Measurements from ENCODE around the gene PRRC2B. TPM values are rescaled to one million over a fixed set of nuclear protein-coding genes. Genes with fewer than 3 reads are reported as not detected.
A peak's percentile ranks its signal among the peaks of the same experiment; 100 is the strongest.

The PRRC2B gene
- total and polyA plus RNA-seq, 2 of the 8 experiments (the other 6 are each of a cell fraction or from before 2014, with no cell fraction given): 37.3 to 249 TPM

GRCh38 chr9:131346559-131346958, 47.3 kb upstream of the PRRC2B start:
- H3K23me2 ChIP-seq (ENCODE audit: low read depth, low read length): no peaks in the 10 kb centered on the region
- H4K5ac ChIP-seq (ENCODE audit: insufficient read length, low read depth, low read length): no peak overlapping the region
- H2AFZ ChIP-seq (ENCODE audit: low read length): no peak overlapping the region
- H2BK5ac ChIP-seq (ENCODE audit: low read depth, low read length): no peak overlapping the region
- no peak overlapping the region for H3K4me3 ChIP-seq (ENCODE audit: extremely low read depth in 1 of 4, insufficient read depth in 2 of 4, low read depth in 3 of 4, low read length in 4 of 4)
- H2BK12ac ChIP-seq (ENCODE audit: low read depth, low read length): no peak overlapping the region
- no peak overlapping the region for H3K27ac ChIP-seq (ENCODE audit: low read depth, low read length)
- no peak for FAIRE-seq
- no peak overlapping the region for H3K4ac ChIP-seq (replicated peaks; ENCODE audit: insufficient read length, low read depth, low read length)
- no peak overlapping the region for H3K9ac ChIP-seq (replicated peaks in 1 of 4; ENCODE audit: extremely low read depth in 1 of 4, low read depth in 3 of 4, low read length in 3 of 4)
- 90% methylated on average over 6 of the region's 6 CpGs; no CpG with 5 or more reads in 1 of the 2 experiments for WGBS, 2 experiments (ENCODE audit: extremely low coverage in 1 of 2, insufficient coverage in 1 of 2, insufficient read length in 1 of 2, insufficient replicate concordance in 2 of 2, low coverage in 1 of 2, low lambda C conversion rate in 2 of 2, missing lambda C conversion rate in 1 of 2)
- H3K14ac ChIP-seq (ENCODE audit: insufficient read length): no peak overlapping the region
- no peaks in the 10 kb centered on the region for H3K79me2 ChIP-seq (ENCODE audit: control insufficient read depth in 1 of 2, insufficient read depth in 2 of 2, low read length in 2 of 2)
- H3K36me3 ChIP-seq (ENCODE audit: control insufficient read depth in 2 of 4, insufficient read depth in 4 of 4, low read length in 3 of 4): no peaks in the 10 kb centered on the region
- H3K9me3 ChIP-seq (ENCODE audit: insufficient read depth in 2 of 2, low read depth in 1 of 2, low read length in 1 of 2): peaks cover 3% of the 10 kb centered on the region in 2 experiments; a peak in 1 of 4 replicates
- no peaks in the 10 kb centered on the region for H4K20me1 ChIP-seq (replicated peaks in 1 of 2; ENCODE audit: control insufficient read depth in 1 of 2, insufficient read depth in 2 of 2, low read length in 2 of 2)
- H3K27me3 ChIP-seq (replicated peaks in 1 of 4; ENCODE audit: control insufficient read depth in 3 of 4, extremely low read depth in 1 of 4, insufficient read depth in 3 of 4, low read length in 3 of 4): no peaks in the 10 kb centered on the region
- H3K18ac ChIP-seq (ENCODE audit: extremely low read depth, low read length): no peak overlapping the region
- peaks cover 0 to 8% (median 5%) of the 10 kb centered on the region in 4 experiments; a peak in 6 of 7 replicates for H3K4me1 ChIP-seq (replicated peaks in 1 of 4; ENCODE audit: control insufficient read depth in 3 of 4, insufficient read depth in 4 of 4, low read length in 3 of 4)
- TF ChIP-seq SIN3A (conservative IDR thresholded peaks at IDR 0.05 in 1 of 2, IDR thresholded peaks at IDR 0.05 in 1 of 2; ENCODE audit: low read depth in 1 of 2, low read length in 2 of 2): no peak
- TF ChIP-seq CREB1 (IDR thresholded peaks at IDR 0.05): no peak
- TF ChIP-seq ASH2L (IDR thresholded peaks at IDR 0.05; ENCODE audit: low read length): no peak
- no peak for TF ChIP-seq POLR2A (IDR thresholded peaks at IDR 0.05; ENCODE audit: control extremely low read depth in 1 of 2, low read depth in 2 of 2, low read length in 2 of 2)
- no peak for TF ChIP-seq KDM1A (IDR thresholded peaks at IDR 0.05; ENCODE audit: borderline replicate concordance, low read length)
- no peak for TF ChIP-seq E2F6 (IDR thresholded peaks at IDR 0.05)
- no peak for TF ChIP-seq SP4 (IDR thresholded peaks at IDR 0.05; ENCODE audit: low read length)
- TF ChIP-seq EP300 (IDR thresholded peaks at IDR 0.05; ENCODE audit: borderline replicate concordance in 1 of 2, low read depth in 2 of 2, low read length in 2 of 2): no peak
- H2BK20ac ChIP-seq (ENCODE audit: low read length): no peak overlapping the region
- H3K23ac ChIP-seq (ENCODE audit: insufficient read length): no peak overlapping the region
- ChIA-PET POLR2A (ENCODE audit: partially characterized antibody) (no interaction called here), CTCF (ENCODE audit: partially characterized antibody) (interaction anchor here (1.0 to 5.9 kb wide), 4 partner anchors 11 to 165 kb away, joined by 3 to 49 read pairs (median 4); no protein-coding TSS in a partner anchor)
- H4K8ac ChIP-seq (ENCODE audit: extremely low read depth, insufficient read depth, low read length): peak overlapping the region; percentile 79; the same call in 1 of the 2 replicates
- H4K91ac ChIP-seq (replicated peaks; ENCODE audit: insufficient read length, low read length): no peak overlapping the region
- H3K4me2 ChIP-seq (ENCODE audit: insufficient read depth in 1 of 2, low read depth in 2 of 2, low read length in 2 of 2): no peak overlapping the region
- no peak overlapping the region for H3K56ac ChIP-seq (replicated peaks; ENCODE audit: insufficient read length, low read depth, low read length)
- H2BK120ac ChIP-seq (replicated peaks; ENCODE audit: low read depth, low read length): no peak overlapping the region
- H2BK15ac ChIP-seq (ENCODE audit: low read length): no peak overlapping the region
- H2AK5ac ChIP-seq (ENCODE audit: low read depth, low read length): no peak overlapping the region
- no peak for DNase-seq (ENCODE audit: low read depth in 1 of 2, low spot score in 2 of 2)
- H3K79me1 ChIP-seq (ENCODE audit: low read depth, low read length): no peaks in the 10 kb centered on the region

Data from H1 (cell line).